GM23338 (cell line): ENCODE results near the gene RPLP2. TPM values are rescaled to one million over a fixed set of nuclear protein-coding genes. Genes with fewer than 3 reads are reported as not detected.

Experiments used
- ATAC-seq: fragments of 200-7000 bp; cut with Tn5 transposase; 3 replicates; pipeline ENCODE4 v1.9.1; 2020
- DNase-seq: peaks from one replicate; pipeline ENCODE4 v3.0.0-alpha.2; 2015; ENCODE audit warnings: low spot score
- H2AFZ ChIP-seq: fragments of 200-600 bp; sonication (generic); 2 replicates; pipeline ENCODE4 v1.8.0; 2016; ENCODE audit warnings: antibody characterized with exemption, mild to moderate bottlenecking, moderate library complexity
- H3F3A ChIP-seq: fragments of 200-600 bp; sonication (generic); replicated peaks from 2 replicates; pipeline ENCODE4 v1.8.0; 2017; ENCODE audit warnings: antibody characterized with exemption, mixed run types, low read depth
- H3K27ac ChIP-seq: fragments of 200-600 bp; sonication (generic); 2 replicates; pipeline ENCODE4 v1.6.1; 2016; ENCODE audit warnings: low read depth
- H3K27me3 ChIP-seq: fragments of 200-600 bp; sonication (generic); 2 replicates; pipeline ENCODE4 v1.8.0; 2016; ENCODE audit warnings: mild to moderate bottlenecking, mixed run types, moderate library complexity; ENCODE audit not compliant: insufficient read depth
- H3K36me3 ChIP-seq: fragments of 200-600 bp; sonication (generic); 2 replicates; pipeline ENCODE4 v1.8.0; 2016; ENCODE audit warnings: mild to moderate bottlenecking; ENCODE audit not compliant: insufficient read depth
- H3K4me1 ChIP-seq: fragments of 200-600 bp; sonication (generic); 2 replicates; pipeline ENCODE4 v1.8.0; 2016; ENCODE audit warnings: mild to moderate bottlenecking, moderate library complexity; ENCODE audit not compliant: insufficient read depth
- H3K4me2 ChIP-seq: fragments of 200-600 bp; sonication (generic); 2 replicates; pipeline ENCODE4 v1.7.1; 2017; ENCODE audit warnings: mixed run types
- H3K4me3 ChIP-seq: fragments of 200-600 bp; sonication (generic); 2 replicates; pipeline ENCODE4 v1.6.1; 2016; ENCODE audit warnings: mixed run types
- H3K79me2 ChIP-seq: fragments of 200-600 bp; sonication (generic); replicated peaks from 2 replicates; pipeline ENCODE4 v1.8.0; 2017; ENCODE audit warnings: mild to moderate bottlenecking; ENCODE audit not compliant: insufficient read depth
- H3K9me2 ChIP-seq: fragments of 200-600 bp; sonication (generic); 2 replicates; pipeline ENCODE4 v1.8.0; 2017; ENCODE audit not compliant: insufficient read depth
- H4K20me1 ChIP-seq: fragments of 200-600 bp; sonication (generic); replicated peaks from 2 replicates; pipeline ENCODE4 v1.8.0; 2017; ENCODE audit warnings: mild to moderate bottlenecking; ENCODE audit not compliant: insufficient read depth
- H3K27ac Mint-ChIP-seq: 2 replicates; pipeline ENCODE4 v1.8.0; 2020; ENCODE audit warnings: inconsistent platforms, mild to moderate bottlenecking, moderate library complexity, mixed read lengths
- H3K27me3 Mint-ChIP-seq: 3 replicates; pipeline ENCODE4 v1.8.0; 2022; ENCODE audit warnings: low read depth, mild to moderate bottlenecking, moderate library complexity, mixed read lengths, inconsistent platforms; ENCODE audit not compliant: insufficient read depth, poor library complexity
- H3K36me3 Mint-ChIP-seq: 3 replicates; pipeline ENCODE4 v1.8.0; 2021; ENCODE audit warnings: low read depth, mild to moderate bottlenecking, inconsistent platforms, moderate library complexity, mixed read lengths
- H3K4me1 Mint-ChIP-seq: 3 replicates; pipeline ENCODE4 v1.8.0; 2020; ENCODE audit warnings: mild to moderate bottlenecking, inconsistent platforms, mixed read lengths
- H3K4me3 Mint-ChIP-seq: 3 replicates; pipeline ENCODE4 v1.8.0; 2021; ENCODE audit warnings: moderate library complexity, mild to moderate bottlenecking, inconsistent platforms, mixed read lengths
- H3K9me3 Mint-ChIP-seq: 3 replicates; pipeline ENCODE4 v1.8.0; 2020; ENCODE audit warnings: moderate library complexity, mild to moderate bottlenecking, inconsistent platforms, mixed read lengths
- CREB1 ChIP-seq: fragments of 250-450 bp; sonication (Bioruptor Pico); IDR thresholded peaks from 2 replicates; pipeline ENCODE4 v1.5.0; 2020; ENCODE audit warnings: low read depth, mild to moderate bottlenecking, moderate library complexity
- EZH2 ChIP-seq: fragments of 200-600 bp; sonication (generic); IDR thresholded peaks from one replicate; pipeline ENCODE4 v1.8.0; 2017; ENCODE audit warnings: antibody characterized with exemption, mild to moderate bottlenecking, low read depth; ENCODE audit not compliant: unreplicated experiment
- NANOG ChIP-seq: IDR thresholded peaks from 2 replicates; pipeline ENCODE4 v1.6.1; 2016; ENCODE audit warnings: antibody characterized with exemption, borderline replicate concordance
- POLR2AphosphoS5 ChIP-seq: IDR thresholded peaks from 2 replicates; pipeline ENCODE4 v1.6.1; 2016; ENCODE audit warnings: antibody characterized with exemption, low read depth
- STAT1 ChIP-seq: IDR thresholded peaks from one replicate; pipeline ENCODE4 v1.6.1; 2016; ENCODE audit warnings: antibody characterized with exemption; ENCODE audit not compliant: unreplicated experiment
- ZNF331 ChIP-seq: fragments of 250-450 bp; sonication (Bioruptor Pico); IDR thresholded peaks from 2 replicates; pipeline ENCODE4 v1.5.0; 2020; ENCODE audit warnings: low read depth, mild to moderate bottlenecking, moderate library complexity
- ZNF462 ChIP-seq: fragments of 250-450 bp; sonication (Bioruptor Pico); IDR thresholded peaks from 2 replicates; pipeline ENCODE4 v1.5.0; 2020; ENCODE audit warnings: mild to moderate bottlenecking, moderate library complexity
- polyA plus RNA-seq: library from polyadenylated mRNA; unstranded; fragments of >200 nt; fragmentation: Nextera tagmentation; extraction: Ambion mirVana; gene quantifications from 2 replicates; pipeline ENCODE4 v1.2.1, GENCODE V29; 2016
- total RNA-seq: library from RNA; depleted of rRNA; stranded (reverse); fragments of >200 nt; shearing (Covaris generic); gene quantifications from 2 replicates; pipeline ENCODE4 v1.2.3, GENCODE V29; 2014

Gene RPLP2
- total and polyA plus RNA-seq, 2 experiments from 2014 or later: 518 to 1,782 TPM

GRCh38 chr11:824942-825341 is 15.2 kb downstream of the RPLP2 start (continued):
- TF ChIP-seq CREB1 (CRISPR knock-in tag) (no peak), ZNF331 (CRISPR knock-in tag) (no peak), ZNF462 (CRISPR knock-in tag) (no peak)

GRCh38 chr11:825366-826226 is 15.8 kb downstream of the RPLP2 start:
- no peaks in the 10 kb centered on the region; the same call in 2 of the 3 replicates for H3K9me3 Mint-ChIP-seq
- Histone ChIP-seq H3K79me2 (0 out of 2 replicates have a peak, but pooled peaks cover under 1% of the 10 kb centered on the region), H3K27ac (no peak overlapping the region), H3K4me2 (no peak overlapping the region; the same call in 1 of the 2 replicates), H3F3A (peaks cover 17% of the 10 kb centered on the region), H3K4me3 (no peak overlapping the region), H3K36me3 (no peaks in the 10 kb centered on the region), H2AFZ (no peak overlapping the region), H3K9me2 (no peaks in the 10 kb centered on the region), H3K4me1 (peaks cover 20% of the 10 kb centered on the region), H4K20me1 (peaks cover 12% of the 10 kb centered on the region; the same call in 1 of the 2 replicates), H3K27me3 (peaks cover 9% of the 10 kb centered on the region; the same call in 1 of the 2 replicates)
- peaks cover 7% of the 10 kb centered on the region; the same call in 1 of the 3 replicates for H3K36me3 Mint-ChIP-seq
- peaks cover 30% of the 10 kb centered on the region for H3K4me1 Mint-ChIP-seq
- H3K4me3 Mint-ChIP-seq: peak overlapping the region; percentile 42; the same call in 2 of the 3 replicates
- DNase-seq: no peak
- no peak overlapping the region; the same call in 1 of the 2 replicates for H3K27ac Mint-ChIP-seq
- no peak for ATAC-seq
- H3K27me3 Mint-ChIP-seq: peaks cover 48% of the 10 kb centered on the region
- TF ChIP-seq ZNF462 (CRISPR knock-in tag): no peak
- no peak for TF ChIP-seq EZH2
- no peak for TF ChIP-seq POLR2AphosphoS5
- TF ChIP-seq STAT1: no peak
- no peak for TF ChIP-seq CREB1 (CRISPR knock-in tag)
- TF ChIP-seq NANOG: no peak
